Measurements from ENCODE around the gene ADAT1. TPM values are rescaled to one million over a fixed set of nuclear protein-coding genes. Genes with fewer than 3 reads are reported as not detected.
"Not testable (repeated sequence)": the region's sequence is repeated elsewhere in the genome, so short reads cannot be mapped to it uniquely, and the experiment has no call there.

The ADAT1 gene
- total RNA-seq, 4 donors from 2014 or later, result 32.5 to 57.7 (median 51.3) TPM

DNA sequence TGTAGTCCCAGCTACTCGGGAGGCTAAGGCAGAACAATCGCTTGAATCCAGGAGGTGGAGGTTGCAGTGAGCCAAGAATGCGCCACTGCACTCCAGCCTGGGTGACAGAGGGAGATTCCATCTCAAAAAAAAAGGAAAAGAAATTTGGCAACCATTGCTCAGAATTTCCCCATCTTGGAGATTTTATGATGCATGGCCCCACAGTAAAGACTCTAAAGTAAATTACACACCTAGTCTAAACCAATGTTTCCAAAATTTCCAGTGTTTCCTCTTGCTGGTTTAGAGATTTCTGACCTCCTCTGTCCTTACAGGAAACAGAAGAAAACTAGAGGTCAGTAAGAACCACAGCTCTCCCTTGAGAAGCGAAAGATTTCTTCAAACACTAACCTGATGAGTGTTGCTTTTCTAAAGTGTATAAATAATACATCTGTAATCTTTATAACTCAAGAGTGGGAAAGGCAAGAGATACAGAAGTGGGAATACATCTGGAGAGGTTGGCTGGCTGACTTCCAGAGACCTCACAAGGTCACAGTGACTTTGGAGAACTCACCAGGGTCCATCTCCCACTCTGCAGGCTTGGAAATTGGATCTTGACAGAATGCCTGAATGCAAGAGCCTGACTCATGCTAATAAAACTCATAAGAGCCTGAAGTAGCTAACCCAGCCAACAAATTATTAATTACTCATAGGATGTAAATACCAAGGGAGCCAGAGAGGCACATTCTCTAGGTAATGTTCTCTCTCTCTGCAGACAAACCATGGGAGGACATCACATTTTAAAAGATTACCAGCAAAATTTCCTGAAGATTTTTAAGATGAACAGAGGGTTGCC is 8.8 kb downstream of the ADAT1 start:
- DNase-seq (ENCODE audit: low spot score), result no peak
- TF ChIP-seq, protein P1, sequence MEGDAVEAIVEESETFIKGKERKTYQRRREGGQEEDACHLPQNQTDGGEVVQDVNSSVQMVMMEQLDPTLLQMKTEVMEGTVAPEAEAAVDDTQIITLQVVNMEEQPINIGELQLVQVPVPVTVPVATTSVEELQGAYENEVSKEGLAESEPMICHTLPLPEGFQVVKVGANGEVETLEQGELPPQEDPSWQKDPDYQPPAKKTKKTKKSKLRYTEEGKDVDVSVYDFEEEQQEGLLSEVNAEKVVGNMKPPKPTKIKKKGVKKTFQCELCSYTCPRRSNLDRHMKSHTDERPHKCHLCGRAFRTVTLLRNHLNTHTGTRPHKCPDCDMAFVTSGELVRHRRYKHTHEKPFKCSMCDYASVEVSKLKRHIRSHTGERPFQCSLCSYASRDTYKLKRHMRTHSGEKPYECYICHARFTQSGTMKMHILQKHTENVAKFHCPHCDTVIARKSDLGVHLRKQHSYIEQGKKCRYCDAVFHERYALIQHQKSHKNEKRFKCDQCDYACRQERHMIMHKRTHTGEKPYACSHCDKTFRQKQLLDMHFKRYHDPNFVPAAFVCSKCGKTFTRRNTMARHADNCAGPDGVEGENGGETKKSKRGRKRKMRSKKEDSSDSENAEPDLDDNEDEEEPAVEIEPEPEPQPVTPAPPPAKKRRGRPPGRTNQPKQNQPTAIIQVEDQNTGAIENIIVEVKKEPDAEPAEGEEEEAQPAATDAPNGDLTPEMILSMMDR (IDR thresholded peaks at IDR 0.05), result no peak
- ATAC-seq (ENCODE audit: low FRiP score), result no peak

- DNase-seq (ENCODE audit: low spot score) (no peak), ATAC-seq (ENCODE audit: low FRiP score) (no peak)
- TF ChIP-seq, protein P1 (IDR thresholded peaks at IDR 0.05), result no peak
Measured at GRCh38 chr16:75606507-75606906, 16.6 kb downstream of the ADAT1 start.

- no peak for ATAC-seq (ENCODE audit: low FRiP score)
- TF ChIP-seq, protein P1 (IDR thresholded peaks at IDR 0.05), result no peak
- DNase-seq (ENCODE audit: low spot score), result no peak
Measured at GRCh38 chr16:75603241-75603640, 19.8 kb downstream of the ADAT1 start.

DNA sequence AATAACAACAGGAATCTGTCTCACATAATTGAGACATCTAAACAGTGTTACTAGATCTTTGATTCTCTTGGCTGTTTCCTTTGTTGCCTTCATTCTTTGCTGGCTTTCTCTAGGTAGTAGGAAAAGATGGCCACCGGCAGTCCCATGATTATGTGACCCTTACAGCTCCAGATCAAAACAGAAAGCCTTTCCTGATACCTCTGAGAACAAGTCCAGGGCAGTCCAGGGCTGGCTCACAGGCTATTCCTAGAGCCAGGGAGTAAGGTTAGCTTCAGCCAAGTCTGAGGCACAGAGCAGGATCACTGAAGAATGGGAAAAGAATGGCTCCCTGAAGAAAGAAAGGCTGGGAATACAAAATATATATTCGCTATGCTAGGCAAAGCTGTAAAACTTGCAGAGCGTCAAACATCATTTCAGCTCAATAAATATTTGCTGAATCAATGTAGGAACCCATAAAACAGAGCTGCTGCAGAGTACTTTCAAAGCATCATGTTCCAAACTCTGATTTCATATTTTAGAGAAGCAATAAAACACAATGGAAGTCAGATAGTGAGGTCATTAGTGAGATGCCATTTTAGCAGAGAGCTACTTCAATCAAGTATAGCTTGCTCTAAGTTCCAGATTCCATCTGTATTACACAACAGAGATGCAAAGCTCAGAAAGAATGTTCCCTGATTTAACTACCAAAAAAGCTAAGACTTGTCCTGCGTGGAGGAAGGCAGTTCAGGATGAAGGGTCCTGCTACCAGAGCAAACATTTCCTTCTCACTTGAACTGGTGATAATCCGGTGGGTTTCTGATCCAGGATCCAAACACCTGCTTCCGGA is 23.4 kb downstream of the ADAT1 start:
- DNase-seq (ENCODE audit: low spot score), result no peak
- TF ChIP-seq, protein P1 (IDR thresholded peaks at IDR 0.05), result no peak
- no peak for ATAC-seq (ENCODE audit: low FRiP score)

DNA sequence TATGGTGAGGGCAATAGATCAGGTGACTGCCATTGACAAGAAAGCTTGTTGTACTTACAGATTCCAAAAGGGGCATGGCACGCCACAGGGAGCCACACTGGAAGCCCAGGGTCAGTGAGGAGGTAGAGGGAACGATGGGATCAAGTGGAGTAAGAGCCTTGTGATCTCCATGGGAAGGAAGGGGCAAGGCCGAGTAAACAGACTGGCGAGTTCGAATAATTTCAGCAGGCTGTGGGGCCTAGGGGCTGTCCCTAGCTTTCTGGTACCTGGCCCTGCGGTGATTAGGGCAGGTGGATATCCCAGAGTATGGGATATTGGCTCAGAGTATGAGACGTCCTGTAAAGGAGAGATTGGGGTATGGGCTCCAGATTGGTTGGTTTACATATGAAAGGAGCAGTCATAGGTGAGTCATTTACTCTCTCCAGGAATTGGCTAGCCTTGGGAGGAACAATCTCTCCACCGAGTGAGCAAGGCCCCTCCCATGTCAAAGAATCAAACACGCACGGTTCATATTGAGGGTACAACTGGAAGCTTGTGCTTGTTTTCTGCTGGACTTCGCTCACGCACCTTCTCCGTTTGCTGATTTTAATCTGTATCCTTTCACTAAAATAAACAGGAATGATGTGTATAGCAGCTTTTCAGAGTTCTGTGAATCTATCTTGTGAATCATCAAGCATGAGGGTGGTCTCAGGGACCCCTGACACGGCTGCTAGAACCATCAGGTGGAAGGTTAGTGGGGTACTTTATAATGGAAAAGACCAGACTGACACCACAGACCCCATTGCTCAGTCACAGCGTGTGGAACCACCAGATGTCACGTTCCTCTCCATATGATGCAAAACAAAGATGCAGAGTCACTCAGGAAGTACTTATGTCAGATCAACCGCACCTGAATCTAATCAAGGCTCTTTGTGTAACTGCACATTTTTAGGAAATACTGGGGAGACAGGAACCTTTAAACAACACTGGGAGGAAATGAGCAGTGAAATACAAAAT is 29.0 kb downstream of the ADAT1 start:
- DNase-seq (ENCODE audit: low spot score) (no peak), ATAC-seq (ENCODE audit: low FRiP score) (no peak)
- TF ChIP-seq, protein P1 (IDR thresholded peaks at IDR 0.05), result no peak

DNA sequence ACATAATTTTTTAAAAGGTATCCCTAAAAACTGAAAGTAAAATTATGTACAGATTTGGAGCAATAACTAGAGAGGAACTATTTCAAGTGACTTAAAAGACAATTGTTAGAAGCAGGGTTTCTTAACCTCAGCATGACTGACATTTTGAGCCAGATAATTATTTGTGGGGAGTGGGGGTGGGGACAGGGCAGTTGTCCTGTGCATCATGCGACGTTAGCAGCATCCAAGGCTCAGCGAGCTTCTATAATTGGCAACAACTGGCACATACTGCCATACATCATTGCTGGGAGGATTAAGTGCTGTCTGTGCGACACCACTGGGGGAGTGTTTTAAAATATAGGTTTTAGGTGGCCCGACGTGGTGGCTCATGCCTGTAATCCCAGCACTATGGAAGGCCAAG is 29.8 kb downstream of the ADAT1 start:
- DNase-seq (ENCODE audit: low spot score) (no peak), ATAC-seq (ENCODE audit: low FRiP score) (no peak)
- TF ChIP-seq, protein P1 (IDR thresholded peaks at IDR 0.05), result no peak

GRCh38 chr16:75591927-75592326 is 31.2 kb downstream of the ADAT1 start:
- ATAC-seq (ENCODE audit: low FRiP score); DNase-seq (ENCODE audit: low spot score): not testable (repeated sequence)

All from omental fat pad (tissue), 4 donors.